PC-3 (cell line): ENCODE measurements around the gene AMY1A.
"Not testable (repeated sequence)": the region's sequence is repeated elsewhere in the genome, so short reads cannot be mapped to it uniquely, and the experiment has no call there.

Experiments used
- EZH2 ChIP-seq: fragments of 300-600 bp; sonication (generic); IDR thresholded peaks from one replicate; pipeline ENCODE4 v1.6.1; 2017; ENCODE audit warnings: antibody characterized with exemption, mild to moderate bottlenecking, low read length; ENCODE audit not compliant: unreplicated experiment
- EZH2phosphoT487 ChIP-seq: fragments of 300-600 bp; sonication (generic); IDR thresholded peaks from 2 replicates; pipeline ENCODE4 v1.6.1; 2018; ENCODE audit warnings: mild to moderate bottlenecking, antibody characterized with exemption, low read length, borderline replicate concordance
- TF ChIP-seq, protein P1 (sequence below): fragments of 300-600 bp; sonication (generic); conservative IDR thresholded peaks from 2 replicates; pipeline ENCODE4 v1.5.1; 2017; ENCODE audit warnings: antibody characterized with exemption, low read depth, mild to moderate bottlenecking, low read length

DNA sequence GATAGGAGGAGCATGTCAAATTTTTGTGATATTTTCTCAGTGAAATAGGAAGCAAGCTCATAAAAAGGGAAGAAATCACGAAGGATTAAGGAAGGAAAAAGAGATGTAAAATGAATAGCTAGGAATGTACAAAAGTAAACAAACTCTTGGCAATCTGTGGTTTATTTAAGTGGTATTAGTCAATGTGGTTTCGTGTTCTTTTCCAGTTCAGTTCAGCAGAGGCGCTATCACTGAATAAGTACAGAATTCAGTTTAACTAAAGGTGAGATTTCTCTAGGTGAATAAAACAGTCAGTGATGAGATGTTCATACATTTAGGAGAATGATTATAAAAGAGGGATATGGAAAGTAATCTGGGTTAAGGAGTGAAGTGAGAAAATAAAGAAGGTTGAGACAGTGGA, 11.7 kb upstream of the AMY1A start:
- TF ChIP-seq, protein P1, sequence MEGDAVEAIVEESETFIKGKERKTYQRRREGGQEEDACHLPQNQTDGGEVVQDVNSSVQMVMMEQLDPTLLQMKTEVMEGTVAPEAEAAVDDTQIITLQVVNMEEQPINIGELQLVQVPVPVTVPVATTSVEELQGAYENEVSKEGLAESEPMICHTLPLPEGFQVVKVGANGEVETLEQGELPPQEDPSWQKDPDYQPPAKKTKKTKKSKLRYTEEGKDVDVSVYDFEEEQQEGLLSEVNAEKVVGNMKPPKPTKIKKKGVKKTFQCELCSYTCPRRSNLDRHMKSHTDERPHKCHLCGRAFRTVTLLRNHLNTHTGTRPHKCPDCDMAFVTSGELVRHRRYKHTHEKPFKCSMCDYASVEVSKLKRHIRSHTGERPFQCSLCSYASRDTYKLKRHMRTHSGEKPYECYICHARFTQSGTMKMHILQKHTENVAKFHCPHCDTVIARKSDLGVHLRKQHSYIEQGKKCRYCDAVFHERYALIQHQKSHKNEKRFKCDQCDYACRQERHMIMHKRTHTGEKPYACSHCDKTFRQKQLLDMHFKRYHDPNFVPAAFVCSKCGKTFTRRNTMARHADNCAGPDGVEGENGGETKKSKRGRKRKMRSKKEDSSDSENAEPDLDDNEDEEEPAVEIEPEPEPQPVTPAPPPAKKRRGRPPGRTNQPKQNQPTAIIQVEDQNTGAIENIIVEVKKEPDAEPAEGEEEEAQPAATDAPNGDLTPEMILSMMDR, result not testable (repeated sequence)
- not testable (repeated sequence) for TF ChIP-seq EZH2phosphoT487, EZH2
